Subcutaneous adipose tissue (tissue), 4 donors: ENCODE results near the gene RGL1. TPM values are rescaled to one million over a fixed set of nuclear protein-coding genes. Genes with fewer than 3 reads are reported as not detected.

Experiments used
- CTCF ChIP-seq: fragments of 450-650 bp; IDR thresholded peaks from one replicate; pipeline ENCODE4 v1.5.1; 2016; ENCODE audit warnings: low read depth, mild to moderate bottlenecking, control low read depth, antibody characterized with exemption, moderate library complexity
- total RNA-seq, 4 donors: library from RNA; depleted of rRNA; stranded (reverse); fragments of >200 nt; gene quantifications; one replicate each; pipeline ENCODE4 v1.1.0, GENCODE V29; 2016

The RGL1 gene
- total RNA-seq, 4 donors from 2014 or later = 41.8 to 81.8 (median 59.0) TPM

GRCh38 chr1:183869230-183869629, 64.3 kb downstream of the RGL1 start:
- TF ChIP-seq CTCF = no peak

GRCh38 chr1:183869664-183870063, 64.7 kb downstream of the RGL1 start:
- no peak for TF ChIP-seq CTCF

- no peak for TF ChIP-seq CTCF
Measured at GRCh38 chr1:183870351-183871077, 65.6 kb downstream of the RGL1 start.

- TF ChIP-seq CTCF = no peak
Measured at GRCh38 chr1:183871142-183871541, 66.2 kb downstream of the RGL1 start.

- no peak for TF ChIP-seq CTCF
Measured at GRCh38 chr1:183871601-183872000, 66.7 kb downstream of the RGL1 start.

GRCh38 chr1:183872403-183872802, 67.5 kb downstream of the RGL1 start:
- no peak for TF ChIP-seq CTCF

GRCh38 chr1:183873642-183874041, 68.7 kb downstream of the RGL1 start:
- TF ChIP-seq CTCF = no peak
